HG02763 (cell line): ENCODE results near the gene SLC45A2.

Source experiments
- ATAC-seq: cut with Tn5 transposase; IDR thresholded peaks from one replicate; pipeline ENCODE4 v1.9.1; 2021; ENCODE audit warnings: mild to moderate bottlenecking, moderate library complexity; ENCODE audit not compliant: unreplicated experiment

SLC45A2 gene

GRCh38 chr5:34007621-34008600 is 23.4 kb upstream of the SLC45A2 start, which contains the start of gene AMACR:
Gene AMACR (minus strand): TSS chr5:34008050. CDS start chr5:34008019, 31 bp downstream.
- peak; percentile 94 for ATAC-seq

DNA sequence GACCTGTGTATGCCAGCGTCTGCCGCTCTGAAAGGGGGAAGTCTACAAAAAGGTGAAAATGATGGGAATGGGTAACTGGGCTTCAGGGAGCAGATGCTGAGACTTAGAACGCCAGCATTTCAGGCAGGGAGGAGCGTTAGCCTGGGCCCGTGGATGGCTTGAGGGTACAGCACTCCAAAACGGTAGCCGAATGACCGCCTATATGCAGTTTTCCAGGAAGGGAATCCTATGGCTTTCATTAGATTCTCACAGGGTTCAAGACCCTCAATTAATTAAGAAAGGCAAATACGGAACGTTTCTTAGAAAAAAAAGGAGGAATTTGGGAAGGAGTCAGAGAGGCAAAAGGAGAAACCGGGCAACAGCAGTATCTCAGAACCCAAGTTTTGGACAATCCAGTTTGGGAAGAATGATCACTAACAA is 22.7 kb upstream of the SLC45A2 start:
- ATAC-seq = no peak

GRCh38 chr5:34005681-34006080 is 21.2 kb upstream of the SLC45A2 start:
- ATAC-seq = no peak

DNA sequence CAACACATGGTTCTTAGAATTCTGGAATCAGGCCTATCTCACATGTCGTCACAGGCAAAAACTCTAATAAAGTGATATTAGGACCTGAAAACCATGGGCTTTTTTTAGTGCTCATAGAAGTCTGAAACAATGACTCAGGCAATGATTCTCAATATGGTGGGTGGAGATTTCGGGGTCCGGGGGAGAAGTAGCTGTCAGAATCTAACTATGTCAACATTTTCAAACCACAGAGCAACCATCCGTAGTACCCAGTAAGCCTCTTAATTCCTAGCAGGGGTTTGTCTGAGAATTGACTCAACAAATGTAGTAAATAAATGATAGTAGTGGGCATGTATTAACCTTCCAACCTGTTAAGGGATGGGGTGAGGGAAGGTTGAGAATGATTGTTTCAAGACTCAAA is 20.7 kb upstream of the SLC45A2 start:
- no peak for ATAC-seq

- no peak for ATAC-seq
Observed at GRCh38 chr5:34003941-34004340, 19.4 kb upstream of the SLC45A2 start.

GRCh38 chr5:34002629-34003328 is 18.3 kb upstream of the SLC45A2 start:
- ATAC-seq = no peak

GRCh38 chr5:34001241-34001841 is 16.8 kb upstream of the SLC45A2 start:
- ATAC-seq = no peak

- no peak for ATAC-seq
Observed at GRCh38 chr5:33999978-34000377, 15.5 kb upstream of the SLC45A2 start.

- ATAC-seq = no peak
Observed at GRCh38 chr5:33997331-33997983, 13.0 kb upstream of the SLC45A2 start.

DNA sequence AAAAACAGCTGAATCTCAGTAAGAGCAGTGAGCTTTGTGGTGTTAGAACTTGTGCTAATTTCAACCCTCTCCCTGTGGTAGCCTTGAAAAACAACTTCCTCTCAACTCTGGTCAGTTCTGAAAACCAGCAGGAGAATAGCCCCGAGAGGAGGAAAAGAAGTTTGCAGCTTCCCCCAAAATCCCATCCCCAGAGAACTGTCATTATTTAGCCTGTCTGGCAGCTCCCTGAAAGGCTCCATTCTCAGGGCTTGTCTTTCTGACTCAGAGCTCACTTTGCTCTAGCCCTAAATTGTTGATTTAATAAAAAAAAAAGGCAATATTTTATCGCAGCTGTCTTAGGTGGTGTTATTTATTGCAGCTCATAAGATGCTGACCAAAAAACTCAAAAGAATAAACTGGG is 11.4 kb upstream of the SLC45A2 start:
- no peak for ATAC-seq

DNA sequence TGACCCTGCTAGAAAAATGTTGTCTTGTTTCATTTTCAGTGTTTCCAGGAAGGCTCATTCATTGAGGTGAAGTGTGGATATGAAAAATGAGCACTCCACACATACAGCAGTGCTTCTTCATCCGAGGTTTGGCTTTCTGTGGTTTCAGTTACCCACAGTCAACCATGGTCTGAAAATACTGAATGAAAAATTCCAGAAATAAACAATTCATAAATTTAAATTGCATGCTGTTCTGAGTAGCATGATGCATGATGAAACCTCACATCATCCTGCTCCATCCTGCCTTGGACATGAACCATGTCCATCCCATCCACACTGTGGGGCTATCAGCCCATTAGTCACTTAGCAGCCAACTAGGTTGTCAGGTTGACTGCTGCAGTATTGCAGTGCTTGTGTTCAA is 10.4 kb upstream of the SLC45A2 start:
- ATAC-seq = no peak

GRCh38 chr5:33992864-33993263 is 8.4 kb upstream of the SLC45A2 start:
- ATAC-seq = no peak

DNA sequence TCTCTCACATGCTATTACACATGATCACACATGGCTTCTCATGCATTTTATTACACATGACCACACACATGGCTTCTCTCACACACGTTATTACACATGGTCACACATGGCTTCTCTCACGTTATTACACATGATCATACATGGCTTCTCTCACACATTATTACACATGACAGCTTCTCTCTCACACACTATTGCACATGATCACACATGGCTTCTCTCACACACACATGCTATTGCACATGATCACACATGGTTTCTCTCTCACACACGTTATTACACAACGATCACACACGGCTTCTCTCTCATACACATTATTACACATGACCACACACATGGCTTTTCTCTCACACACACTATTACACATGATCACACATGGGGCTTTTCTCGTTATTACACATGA is 954 bp upstream of the SLC45A2 start:
- no peak for ATAC-seq

GRCh38 chr5:33984178-33984577 is 315 bp downstream of the SLC45A2 start:
- no peak for ATAC-seq

DNA sequence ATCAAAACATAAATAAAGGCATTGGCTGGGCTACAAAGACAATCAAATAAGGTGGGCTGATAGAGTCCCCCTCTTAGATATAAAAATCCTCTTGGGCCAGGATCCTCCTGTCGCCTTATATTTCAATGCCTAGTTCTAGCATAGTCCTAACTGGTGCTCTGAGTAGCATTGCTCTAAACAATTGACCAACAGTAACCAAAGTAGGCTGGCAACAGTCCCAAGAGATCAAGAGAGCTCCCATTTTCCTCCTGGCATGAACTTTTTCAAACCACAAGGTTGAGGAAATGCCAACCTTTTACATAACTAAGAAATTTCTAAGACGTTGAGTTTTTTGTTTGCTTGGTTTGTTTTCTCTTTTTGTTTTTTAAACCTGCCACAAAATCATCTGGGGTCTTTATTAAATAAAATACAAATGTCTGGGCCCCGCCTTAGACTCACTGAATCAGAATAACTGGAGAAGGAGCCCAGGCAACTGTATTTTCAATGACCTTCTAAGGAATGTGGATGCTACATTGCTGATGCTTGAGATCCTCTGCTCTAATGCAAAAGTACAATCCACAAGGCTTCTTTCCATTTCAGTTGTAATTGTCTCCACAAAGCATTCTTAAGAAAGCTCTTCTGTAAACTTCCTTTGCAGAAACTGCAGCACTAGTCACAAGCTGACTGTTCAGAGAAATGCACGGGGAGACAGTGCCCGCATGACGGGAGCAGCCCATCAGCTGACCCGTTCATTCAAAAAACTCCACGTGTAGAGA is 2.9 kb downstream of the SLC45A2 start:
- no peak for ATAC-seq

- ATAC-seq = no peak
Observed at GRCh38 chr5:33980030-33980429, 4.5 kb downstream of the SLC45A2 start.

GRCh38 chr5:33978306-33978705 is 6.2 kb downstream of the SLC45A2 start:
- ATAC-seq = no peak

- ATAC-seq = no peak
Observed at GRCh38 chr5:33976307-33976706, 8.2 kb downstream of the SLC45A2 start.

GRCh38 chr5:33975852-33976251 is 8.6 kb downstream of the SLC45A2 start:
- no peak for ATAC-seq

GRCh38 chr5:33973271-33973670 is 11.2 kb downstream of the SLC45A2 start:
- ATAC-seq = peak; percentile 50
